HG03103 (cell line): ENCODE results near the gene ASIC2.

Experiments used
- ATAC-seq: cut with Tn5 transposase; IDR thresholded peaks from one replicate; pipeline ENCODE4 v1.9.1; 2021; ENCODE audit warnings: low read depth; ENCODE audit not compliant: unreplicated experiment

Gene ASIC2

DNA sequence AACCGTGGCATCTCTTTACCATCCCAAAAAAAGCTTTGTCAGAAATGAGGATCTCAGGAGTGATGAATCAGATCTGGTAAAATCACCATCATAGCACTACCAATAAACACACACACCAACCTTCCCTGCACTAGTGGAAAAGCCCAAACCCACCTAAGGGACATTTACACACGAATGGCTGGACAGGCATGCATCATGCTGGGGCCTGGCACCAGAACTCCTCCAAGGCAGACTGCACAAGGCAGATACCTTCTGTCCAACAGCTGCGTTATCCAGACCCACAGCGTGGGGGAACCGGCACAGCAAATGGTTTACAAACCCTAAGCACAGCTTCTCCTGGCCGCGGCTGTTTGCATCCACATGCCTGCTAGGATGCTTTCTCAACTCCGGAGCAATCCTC is 2.8 kb downstream of the ASIC2 start:
- ATAC-seq, result no peak

GRCh38 chr17:33288954-33289353 is 4.1 kb downstream of the ASIC2 start:
- ATAC-seq, result no peak

DNA sequence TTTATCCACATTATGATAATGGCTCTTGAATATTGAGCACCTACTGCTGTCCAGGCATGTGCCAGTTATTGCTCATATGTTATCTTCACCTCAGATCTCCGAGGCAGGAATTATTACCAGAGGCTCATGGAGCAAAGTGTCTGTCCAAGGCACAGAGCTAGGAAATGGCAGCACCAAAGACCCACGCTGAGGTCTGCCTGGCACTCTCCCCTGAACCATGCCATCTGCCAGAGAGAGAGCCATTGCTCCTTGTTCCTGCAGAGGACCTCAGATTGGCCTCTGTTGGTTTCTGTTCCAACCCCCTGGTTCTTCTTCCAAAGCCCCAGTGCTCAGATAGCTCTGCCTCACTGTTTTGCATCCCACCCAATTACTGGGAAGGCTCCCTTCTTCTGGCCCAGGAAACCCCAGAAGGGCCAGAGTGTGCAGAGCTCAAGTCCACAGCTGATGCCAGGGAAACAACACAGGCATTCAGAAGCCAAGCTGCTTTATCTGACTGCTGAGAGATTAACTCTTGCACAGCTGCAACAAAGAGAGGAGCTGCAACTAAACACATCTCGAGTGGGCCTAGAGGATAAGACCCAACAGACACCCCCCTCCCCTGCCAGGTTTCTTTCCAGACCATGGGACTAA is 5.9 kb downstream of the ASIC2 start:
- ATAC-seq, result no peak

- no peak for ATAC-seq
These were observed 7.7 kb downstream of the ASIC2 start for GRCh38 chr17:33285413-33285812.

DNA sequence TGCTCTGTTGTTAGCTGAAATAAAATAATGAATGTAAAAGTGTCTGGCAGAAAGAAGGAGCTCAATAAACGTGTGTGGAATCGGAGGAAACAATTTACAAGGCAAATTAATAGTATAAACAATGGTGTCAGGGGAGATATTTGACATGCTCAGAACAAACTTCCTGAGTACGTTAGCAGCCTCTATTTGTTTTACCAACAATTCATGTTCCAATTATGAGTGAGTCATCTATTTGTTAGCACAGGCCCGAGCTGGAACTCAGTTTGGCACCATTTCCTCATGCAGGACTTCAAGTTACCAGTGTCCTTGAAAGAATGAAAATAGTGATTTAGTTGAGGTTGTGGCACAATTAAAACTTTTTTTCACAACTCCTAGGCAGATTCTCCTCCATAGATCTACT is 9.1 kb downstream of the ASIC2 start:
- ATAC-seq, result no peak

DNA sequence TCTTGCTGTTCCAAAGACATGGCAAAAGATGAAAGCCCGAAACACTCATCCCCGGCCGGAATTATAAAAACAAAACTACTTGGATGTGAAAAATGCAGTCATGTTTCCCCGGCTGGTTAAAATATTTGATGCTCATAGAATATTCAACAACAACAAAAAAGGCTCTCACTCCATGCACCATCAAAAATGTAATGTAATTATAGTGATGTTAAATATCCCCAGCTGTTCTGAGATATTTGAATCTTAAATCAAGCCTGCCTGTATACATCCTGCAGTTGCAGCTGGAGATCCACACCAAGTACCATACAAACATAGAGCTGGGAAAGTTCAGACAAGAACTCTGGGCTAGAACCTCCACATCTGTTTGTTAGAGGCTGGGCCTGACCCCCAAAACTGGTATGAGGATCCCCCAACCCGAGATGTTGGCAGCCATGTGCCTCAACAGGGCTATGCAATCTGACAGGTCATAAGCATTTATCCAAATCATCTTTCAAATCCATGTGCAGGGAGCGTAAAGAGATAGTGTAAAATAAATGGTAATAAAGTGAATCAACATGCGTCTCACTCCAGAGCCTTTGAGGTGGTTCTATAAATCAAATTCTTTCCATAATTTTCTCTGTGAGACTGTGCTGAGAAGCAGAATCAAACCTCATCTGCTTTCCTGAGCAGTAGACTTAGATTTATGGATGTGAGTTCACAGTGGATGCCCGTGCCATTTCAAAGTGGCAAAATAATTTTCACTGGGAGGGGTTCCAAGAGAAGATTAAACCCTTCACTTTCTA is 12.7 kb downstream of the ASIC2 start:
- ATAC-seq, result no peak

DNA sequence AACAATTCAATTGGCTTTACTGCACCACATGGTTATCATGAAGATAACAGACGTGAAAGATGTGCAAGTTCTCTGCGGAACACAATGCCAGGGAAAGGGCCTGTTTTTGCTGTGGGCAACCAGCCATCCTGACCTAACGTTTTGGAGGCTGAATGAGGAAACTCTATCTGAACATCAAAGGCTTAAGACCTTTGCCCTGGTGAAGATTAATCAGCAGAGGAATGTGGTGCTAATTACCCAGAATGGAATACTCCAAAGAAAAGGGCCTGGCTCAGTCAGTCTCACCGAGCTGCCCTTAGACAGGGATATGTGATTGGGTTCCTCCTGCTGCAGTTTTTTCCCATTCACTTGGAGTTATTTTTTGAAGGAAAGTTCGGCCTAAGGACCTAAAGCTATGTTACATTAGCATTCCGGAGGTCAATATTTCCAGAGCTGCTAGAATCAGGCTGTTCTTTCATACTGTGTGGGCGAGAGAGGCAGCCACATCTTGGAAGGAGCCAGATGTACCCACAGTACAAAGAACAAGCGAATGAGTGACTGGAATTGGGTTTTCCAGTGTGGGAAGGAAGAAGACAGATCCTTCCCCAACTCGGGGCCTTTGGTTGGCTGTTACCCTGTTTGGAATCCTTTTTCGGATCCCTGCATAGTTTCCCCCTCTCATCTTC is 15.5 kb downstream of the ASIC2 start:
- ATAC-seq, result no peak

DNA sequence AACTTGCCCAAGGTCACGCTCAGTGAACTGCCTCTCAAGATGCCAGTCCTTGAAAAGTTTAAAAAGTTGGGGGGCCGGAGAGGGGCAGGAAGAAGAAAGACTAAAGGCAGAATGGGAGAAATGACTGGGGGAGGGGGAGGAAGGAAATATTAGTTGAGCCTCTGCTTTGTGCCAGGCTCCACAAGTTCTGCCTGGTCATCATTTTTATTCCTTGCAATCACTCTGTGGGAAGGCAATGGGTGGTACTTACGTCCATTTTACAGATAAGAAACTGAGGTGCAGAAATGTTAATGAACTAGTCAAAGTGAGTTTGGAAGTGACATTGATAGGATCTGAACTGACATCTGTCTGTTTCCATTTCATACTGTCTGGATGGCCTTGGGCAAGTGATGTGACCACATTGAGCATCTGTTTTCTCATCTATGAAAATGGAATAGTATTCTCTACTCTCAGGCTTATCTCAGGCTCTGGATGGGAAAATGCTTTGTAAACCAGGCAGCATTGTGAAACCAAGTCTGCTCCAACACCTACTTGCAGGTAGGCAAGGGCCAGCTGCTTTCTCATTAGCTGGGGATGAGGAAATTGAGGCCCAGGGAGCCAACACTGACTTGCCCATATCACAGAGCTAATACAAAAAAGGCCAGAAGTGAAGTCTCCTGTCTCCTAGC is 19.2 kb downstream of the ASIC2 start:
- no peak for ATAC-seq

DNA sequence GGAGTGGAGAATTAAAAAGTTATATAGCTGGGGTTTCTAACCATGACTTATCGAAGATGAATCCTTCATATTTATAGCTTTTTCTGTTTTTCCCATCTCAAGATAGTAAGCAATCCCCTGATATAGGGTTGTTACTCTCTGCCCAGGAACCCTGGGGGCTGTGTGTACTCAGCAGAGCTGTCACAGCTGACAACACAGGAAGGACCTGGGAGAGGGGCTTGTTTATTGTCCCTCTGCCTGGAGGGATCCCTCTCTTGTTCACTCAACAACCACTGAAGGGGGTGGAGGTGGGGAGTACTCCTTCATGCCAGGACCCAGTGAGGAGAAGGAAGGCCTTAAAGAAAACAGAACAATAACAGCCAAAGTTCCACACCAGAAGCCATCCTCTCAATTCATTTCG is 19.8 kb downstream of the ASIC2 start:
- no peak for ATAC-seq

GRCh38 chr17:33272438-33272837 is 20.7 kb downstream of the ASIC2 start:
- no peak for ATAC-seq

- no peak for ATAC-seq
These were observed 23.6 kb downstream of the ASIC2 start for GRCh38 chr17:33269337-33270060.

DNA sequence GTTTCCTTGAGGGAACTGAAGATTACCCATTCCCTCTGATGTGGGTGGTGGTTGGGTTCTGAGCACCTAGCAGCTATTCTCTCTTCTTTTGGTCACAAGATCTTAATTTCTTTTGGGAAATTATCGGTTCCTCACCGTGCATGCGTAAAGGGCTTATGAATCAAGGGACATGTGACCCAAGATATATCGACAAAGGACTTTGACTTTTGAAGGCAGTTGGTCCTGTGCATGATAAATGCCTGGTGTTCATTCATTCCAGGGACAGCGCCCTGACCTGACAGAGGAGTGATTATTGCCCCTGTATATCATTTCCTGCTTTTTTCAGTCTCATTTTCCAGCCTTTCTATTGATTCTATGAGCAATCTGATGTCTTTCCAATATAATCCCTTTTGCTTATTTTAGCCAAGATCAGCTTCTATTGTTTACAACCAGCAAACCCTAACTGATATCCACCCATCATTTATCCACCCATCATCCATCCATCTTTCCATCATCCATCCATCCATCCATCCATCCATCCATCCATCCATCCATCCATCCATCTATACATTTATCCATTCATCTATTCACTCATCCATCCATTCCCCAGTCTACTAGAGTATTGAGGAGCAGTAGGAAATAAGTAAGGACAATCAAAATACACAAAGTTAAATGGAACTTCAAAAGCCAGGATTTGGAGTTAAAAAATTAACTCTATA is 25.1 kb downstream of the ASIC2 start:
- ATAC-seq, result no peak

GRCh38 chr17:33267271-33267790 is 25.8 kb downstream of the ASIC2 start:
- no peak for ATAC-seq

DNA sequence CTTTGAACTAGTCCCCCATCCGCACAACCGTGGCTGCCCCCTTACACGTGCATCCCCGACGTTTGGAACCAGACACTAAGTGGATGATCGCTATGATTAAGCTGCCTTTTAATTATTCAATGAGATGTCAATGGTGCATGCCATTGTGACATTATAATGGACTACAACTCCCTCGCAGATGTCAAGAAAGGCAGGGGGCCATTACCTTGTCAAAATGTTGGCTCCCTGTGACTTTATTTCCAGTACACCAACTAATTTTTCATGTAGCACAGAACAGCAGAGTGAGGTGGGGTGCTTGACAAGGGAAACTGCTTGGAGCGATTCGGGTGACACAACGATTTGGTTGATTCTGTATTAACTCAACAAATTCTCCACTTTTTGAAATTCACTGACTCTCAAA is 26.5 kb downstream of the ASIC2 start:
- ATAC-seq, result no peak

- no peak for ATAC-seq
These were observed 27.0 kb downstream of the ASIC2 start for GRCh38 chr17:33266116-33266515.

DNA sequence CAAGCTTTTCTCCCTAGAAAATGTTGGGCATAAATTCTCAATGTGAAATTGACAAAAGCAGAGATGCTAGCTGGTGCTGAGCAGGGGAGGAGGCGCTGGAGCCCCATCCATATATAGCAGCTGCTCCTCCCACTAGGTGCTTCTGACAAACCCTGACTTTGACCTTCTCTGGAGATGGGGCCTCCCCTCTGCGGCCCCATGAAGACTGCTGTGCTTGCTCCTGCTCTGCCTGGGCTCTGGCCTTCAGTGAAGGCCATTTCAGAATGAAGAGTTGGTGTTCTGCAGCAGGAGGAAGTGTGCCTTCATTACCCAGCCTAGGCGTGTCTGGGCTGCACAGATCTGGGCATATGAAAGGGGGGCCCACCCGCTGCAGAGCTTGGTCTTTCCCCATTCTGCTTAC is 29.7 kb downstream of the ASIC2 start:
- ATAC-seq, result no peak

GRCh38 chr17:33262266-33263123 is 30.6 kb downstream of the ASIC2 start:
- ATAC-seq, result no peak

DNA sequence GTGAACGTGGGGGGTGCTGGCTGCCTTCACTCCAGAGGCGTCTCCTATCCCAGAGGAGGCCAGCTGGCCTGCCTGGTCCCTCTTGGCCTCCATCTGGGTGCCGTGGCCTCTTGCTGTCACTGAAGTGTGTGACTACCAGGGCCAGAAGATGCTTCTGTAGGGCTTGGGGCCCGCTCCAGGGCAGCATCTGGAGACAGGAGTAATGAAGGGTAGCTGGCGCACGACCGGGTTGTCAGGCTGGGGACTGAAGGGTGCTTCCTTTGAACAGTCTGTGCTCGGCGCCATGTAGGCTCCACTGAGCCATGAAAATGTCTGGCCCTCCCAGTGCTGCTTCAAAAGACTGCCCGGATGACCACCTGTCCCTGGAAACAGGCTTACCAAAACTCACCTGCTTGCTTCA is 31.3 kb downstream of the ASIC2 start:
- ATAC-seq, result no peak

DNA sequence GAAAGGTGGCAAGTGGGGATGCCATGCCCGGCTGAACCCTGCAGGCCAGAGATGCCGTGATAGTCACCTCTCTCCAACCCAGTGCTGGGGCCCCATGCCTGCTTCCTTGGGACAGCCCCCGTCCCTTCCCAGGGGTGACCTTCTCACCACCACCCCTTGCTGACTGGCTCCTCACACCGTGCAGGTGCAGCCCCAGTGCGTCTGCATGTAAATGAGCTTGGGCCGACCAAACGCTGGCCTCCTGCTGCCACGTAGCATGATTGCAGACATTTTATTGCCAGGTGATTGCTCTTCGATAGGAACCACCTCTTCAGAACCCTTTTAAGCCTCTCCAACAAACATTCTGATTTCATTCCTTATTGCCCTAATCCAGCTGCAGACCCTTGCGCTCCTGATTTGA is 32.5 kb downstream of the ASIC2 start:
- ATAC-seq, result no peak
